ENCODE measurements around the gene TBCEL.

Gene TBCEL

GRCh38 chr11:121137005-121137404 lies 113.1 kb downstream of the TBCEL start:
- no peak for DNase-seq (ENCODE audit: low read depth, low spot score)

- DNase-seq (ENCODE audit: low read depth, low spot score): no peak
Measured at GRCh38 chr11:121138259-121138658, 114.4 kb downstream of the TBCEL start.

GRCh38 chr11:121140369-121140768 lies 116.5 kb downstream of the TBCEL start:
- no peak for DNase-seq (ENCODE audit: low read depth, low spot score)
